Keratinocyte (primary cell): ENCODE results near the gene LHFPL6.

Experiments used
- CTCF ChIP-seq, 3 experiments: IDR thresholded peaks in 1 of 3; conservative IDR thresholded peaks in 1 of 3; optimal IDR thresholded peaks in 1 of 3; 2 replicates in 2 of 3; 3 replicates in 1 of 3; pipeline versions ENCODE3 to v1.5.1; 2011; ENCODE audit warnings: low read length in 3 of 3, mild to moderate bottlenecking in 3 of 3, moderate library complexity in 2 of 3, control low read depth in 1 of 3, inconsistent platforms in 1 of 3; ENCODE audit not compliant: insufficient read depth in 2 of 3; ENCODE audit errors: extremely low read depth in 1 of 3
- EZH2 ChIP-seq: IDR thresholded peaks from one replicate; pipeline ENCODE4 v1.6.1; 2012; ENCODE audit warnings: inconsistent platforms, mild to moderate bottlenecking, low read length, moderate library complexity

DNA sequence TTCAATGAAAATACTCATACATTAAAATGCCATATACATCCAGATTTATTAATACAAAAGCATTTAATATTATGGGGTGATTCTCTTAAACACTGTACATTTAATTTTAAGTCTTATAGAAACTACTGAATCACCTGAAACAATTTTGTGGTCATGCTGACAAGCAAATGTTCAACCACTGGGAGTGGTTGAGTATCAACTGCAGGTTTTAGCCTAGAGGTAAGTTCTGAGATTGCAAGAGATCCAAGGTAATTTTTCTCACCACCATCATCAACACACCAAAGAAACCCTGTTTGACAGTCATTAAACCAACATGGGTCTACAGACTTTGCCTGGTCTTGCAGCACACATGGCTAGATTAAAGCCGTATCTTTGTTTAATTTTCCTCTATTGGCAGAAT, 196.3 kb downstream of the LHFPL6 start:
- TF ChIP-seq CTCF (optimal IDR thresholded peaks at IDR 0.05 in 1 of 3, IDR thresholded peaks at IDR 0.05 in 1 of 3, conservative IDR thresholded peaks at IDR 0.05 in 1 of 3; ENCODE audit: extremely low read depth in 1 of 3, insufficient read depth in 2 of 3, low read length in 3 of 3) (peak; percentile 0 to 39 (median 36)), EZH2 (no peak)
